HG03342 (cell line): ENCODE results near the gene RAPGEF4.

Experiments used
- ATAC-seq: cut with Tn5 transposase; IDR thresholded peaks from one replicate; pipeline ENCODE4 v1.9.1; 2021; ENCODE audit warnings: mild to moderate bottlenecking, moderate library complexity; ENCODE audit not compliant: unreplicated experiment

Gene RAPGEF4

DNA sequence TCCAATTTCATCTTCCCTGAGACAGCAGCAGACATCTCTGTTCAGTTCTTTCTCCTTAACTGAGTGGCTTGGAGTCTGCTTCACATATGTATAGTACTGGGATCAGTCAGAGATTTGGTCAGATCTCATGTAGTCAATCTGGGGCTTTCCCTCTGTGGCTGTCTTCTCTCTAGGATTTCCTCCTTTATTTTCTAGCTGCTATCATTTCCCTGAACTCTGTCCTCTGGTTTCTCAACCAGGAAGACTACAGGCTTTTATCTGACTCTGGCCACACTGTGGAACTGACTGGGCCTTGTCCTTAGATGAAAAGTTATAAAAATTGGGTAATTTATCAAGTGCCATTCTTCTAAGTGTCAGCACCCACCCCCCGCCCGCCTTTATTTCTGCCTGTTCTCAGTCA, 121.0 kb downstream of the RAPGEF4 start:
- no peak for ATAC-seq

DNA sequence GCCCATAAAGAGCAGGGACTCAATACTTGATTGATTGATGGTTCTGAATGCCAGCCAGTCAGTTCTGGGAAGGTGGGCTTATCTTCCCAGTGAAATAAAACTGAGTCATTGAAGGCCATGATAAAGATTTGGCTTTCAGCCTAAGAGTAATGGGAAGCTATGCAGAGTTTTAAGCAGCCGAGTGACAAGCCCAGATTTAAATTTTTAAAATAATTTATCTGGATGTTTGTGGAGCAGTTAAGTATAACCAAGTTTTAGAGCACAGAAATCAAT, 122.8 kb downstream of the RAPGEF4 start:
- no peak for ATAC-seq

DNA sequence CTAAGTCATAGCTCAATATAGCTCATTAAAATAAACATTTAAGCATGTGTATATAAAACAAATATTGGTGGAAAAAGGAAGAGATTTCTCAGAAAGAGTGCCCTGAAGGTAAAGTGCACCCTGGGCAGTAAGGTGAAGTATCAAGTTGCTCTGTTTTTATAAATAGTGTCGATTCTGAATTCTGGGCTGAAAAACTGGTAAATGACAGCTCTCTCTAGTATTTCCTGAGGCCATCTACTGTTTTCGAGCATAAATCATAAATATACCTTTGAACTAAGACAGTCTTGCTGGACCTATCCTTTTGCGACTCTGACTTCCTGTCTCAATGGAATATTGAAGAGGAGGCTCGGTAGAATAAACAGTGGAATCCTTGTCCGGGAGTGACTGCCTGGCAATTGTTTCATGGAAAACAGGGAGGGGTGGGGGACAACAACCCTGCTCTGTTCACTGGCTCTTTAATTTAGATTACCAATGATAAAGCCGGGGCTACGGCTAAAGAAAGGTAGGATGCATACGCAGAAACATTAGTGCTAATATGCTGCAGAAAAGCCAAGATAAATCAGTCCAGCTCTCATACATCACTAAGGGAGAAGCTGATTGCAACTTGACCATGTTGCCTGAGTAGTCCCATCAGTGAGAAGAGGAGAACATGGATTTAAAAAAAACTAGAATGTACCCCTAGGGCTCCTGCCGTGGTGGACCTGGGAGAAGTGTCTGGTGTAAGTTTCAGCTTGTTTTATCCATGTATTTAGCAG, 124.1 kb downstream of the RAPGEF4 start:
- ATAC-seq, result no peak

DNA sequence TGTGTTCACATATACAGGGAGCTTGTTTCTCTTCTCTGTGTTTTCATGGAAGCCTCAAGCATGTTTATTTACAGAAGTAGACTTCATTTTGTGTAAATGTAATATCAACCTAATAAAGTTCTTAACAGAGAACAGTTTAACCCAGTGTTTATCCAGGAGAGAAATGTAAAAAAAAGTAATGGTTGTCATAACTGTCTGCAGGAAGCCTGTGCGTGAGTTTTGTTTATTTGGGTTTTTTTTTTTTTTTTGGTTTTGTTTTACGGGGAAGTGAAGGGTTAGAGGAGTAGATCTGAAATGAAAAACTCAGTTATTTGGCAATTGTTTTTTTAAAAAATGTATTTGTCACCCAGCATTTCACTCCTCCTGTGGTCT, 124.7 kb downstream of the RAPGEF4 start:
- ATAC-seq, result no peak

DNA sequence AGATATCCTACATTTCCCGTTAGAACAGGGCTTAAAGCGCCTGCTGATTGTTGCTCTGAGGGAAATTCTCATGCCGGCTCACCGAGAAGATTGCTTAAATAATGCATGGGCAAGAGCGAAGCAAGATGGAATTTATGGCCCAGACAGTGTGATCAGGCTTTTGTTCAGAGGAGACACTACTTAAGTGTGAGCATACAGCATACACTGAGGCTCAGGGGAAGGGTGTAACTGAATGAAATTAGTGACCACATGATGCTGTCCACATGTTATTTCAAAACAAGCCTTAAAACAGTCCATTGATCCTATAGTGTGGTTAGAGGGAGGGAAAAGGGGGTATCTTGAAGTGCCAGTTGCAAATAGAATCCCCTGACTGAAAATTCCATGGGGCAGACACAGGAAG, 125.5 kb downstream of the RAPGEF4 start:
- no peak for ATAC-seq

DNA sequence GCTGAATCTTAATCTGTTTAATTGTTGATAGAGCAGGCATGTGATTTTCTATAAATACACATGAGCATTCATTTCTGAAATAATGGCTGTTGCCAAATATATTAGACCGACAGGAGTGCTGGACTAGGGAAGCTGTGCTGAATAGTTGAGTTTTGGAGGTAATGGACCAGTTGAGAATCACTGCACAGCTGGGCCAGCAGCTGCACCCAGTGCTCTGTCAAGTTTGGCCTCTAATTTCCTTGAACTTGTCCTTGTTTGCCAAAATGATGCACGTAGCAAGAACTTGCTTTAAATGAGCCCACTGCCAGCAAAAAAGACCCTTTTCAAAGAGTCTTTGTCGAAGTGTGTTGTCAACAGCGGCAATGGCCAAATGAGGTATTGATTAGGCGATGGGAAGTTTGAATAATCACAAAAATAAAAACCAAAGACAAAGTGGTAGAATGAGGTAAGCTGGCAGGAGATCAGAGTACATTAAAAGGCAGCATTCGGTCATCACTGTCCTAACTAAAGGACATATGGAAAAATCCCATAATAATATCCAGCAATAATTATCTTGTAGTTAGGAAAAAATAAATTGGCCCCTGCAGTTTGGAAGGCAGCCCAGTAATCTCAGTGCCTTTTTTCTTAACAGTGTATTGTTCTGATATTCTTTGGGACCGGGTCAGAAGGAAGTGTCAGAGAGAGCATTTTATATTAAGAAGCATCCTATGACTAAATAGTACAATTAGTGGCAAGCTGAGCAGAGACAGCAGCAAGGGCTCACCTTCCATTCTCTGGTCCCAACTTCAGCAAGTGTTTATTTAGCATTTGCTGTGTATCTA, 126.2 kb downstream of the RAPGEF4 start:
- ATAC-seq, result no peak

DNA sequence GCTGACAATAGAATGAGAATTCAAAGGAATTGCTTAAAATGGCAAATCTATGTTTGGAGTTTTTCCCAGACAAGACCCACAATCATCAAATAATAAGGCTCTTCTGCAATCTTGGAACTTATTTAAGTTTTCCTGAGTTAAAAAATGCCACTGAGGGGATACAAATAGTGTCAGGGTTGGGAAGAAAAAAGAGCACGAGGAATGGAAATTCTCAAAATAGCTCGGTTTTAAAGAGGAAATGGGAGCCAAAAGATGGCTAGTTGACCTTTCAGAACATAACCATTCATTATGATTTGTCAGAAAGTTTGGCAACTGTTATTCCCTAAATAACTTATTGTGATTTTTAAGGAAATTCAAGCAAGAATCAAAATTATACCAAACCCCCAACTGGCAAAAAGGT, 127.7 kb downstream of the RAPGEF4 start:
- no peak for ATAC-seq

DNA sequence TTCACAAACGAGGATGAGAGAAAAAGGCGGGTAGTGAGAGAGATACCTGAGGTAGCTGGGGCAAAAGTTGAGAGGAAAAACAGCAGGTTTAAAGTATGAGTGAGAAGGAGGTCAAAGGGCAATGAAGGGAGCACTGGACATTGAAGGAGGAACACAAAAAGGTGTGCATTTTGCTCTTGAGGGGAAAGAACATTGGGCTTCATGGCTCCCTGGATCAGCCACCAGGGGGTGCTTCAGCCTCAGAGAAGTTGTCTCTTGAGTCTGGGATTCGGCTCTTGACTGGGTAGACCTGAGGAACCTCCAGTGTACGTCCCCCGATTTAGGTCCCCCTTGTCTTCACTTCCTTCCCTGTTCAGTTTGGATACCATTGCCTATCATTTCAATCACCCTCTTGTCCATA, 128.5 kb downstream of the RAPGEF4 start:
- ATAC-seq, result peak; percentile 46

DNA sequence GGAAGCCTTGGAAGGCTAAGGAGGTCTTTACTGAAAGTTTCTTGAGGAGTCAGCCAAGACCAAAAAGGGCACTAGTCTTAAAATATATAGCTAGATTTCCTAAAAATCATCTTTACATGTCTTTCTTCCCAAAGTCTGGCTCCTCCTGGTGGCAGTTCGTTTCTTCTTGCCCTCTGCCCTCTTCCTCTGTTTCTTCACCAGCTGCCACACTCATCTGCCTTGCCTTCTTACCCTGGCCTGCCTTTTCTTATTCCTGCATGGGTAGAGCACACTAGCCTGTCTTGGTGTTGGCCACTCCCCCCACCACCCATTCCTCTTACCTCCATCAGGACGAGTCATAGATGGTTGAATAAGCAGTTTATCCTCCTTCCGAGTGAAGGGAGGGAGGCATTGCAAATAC, 129.8 kb downstream of the RAPGEF4 start:
- no peak for ATAC-seq

DNA sequence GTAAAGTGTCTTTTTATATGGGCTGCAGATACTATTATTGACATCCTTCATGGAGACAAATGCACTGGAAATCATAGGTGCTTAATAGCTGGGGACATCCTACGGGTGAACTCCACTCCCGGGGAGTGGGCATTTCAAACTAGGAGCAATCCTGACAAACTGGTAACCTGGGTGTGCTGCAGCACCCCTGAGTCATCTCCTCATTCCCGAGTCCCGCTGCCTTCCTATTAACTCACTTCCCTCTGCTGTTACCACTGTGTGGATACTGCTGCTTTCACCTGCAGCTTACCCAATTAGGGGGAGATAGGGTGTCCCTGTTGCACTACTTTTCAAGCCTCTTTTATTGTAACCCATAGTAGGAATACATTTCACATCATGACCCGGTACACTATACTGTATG, 134.2 kb downstream of the RAPGEF4 start:
- no peak for ATAC-seq

DNA sequence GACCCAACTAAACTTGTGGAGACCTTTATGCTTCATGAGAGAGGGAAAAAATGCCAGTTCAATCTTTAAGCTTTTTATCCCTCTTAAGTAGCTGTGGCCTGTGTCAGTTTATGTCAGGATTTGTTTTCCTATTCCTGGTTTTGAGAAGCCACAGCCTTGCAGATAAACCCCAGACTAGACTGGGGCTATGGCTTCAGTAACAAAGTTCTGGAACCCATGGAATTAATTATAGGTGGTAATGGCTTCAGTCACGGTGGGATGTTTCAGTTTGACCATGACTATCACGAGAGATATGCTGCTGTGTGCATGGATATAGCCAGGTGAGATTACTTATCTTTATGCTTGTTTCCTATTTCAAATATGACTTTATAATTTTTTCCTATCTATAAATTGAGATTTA, 134.8 kb downstream of the RAPGEF4 start:
- ATAC-seq, result no peak

DNA sequence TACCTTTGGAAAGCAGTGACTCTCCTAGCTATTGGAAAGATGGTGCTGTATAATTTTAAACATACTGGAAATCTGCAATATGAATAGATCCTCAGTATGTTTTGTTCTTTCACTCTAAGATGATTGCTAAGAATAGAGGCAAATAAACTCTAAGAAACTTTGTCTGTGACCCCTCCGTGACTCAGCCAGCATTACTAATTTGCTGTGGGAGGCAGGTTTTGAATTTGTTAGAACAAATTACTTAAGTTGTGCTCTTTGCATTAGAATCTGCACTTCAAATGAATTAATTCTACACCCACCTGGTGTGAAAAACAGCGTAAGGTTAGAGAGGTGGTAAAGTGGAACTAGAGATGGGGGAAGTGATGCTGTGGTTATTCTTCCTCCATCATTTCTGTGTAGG, 142.2 kb downstream of the RAPGEF4 start:
- no peak for ATAC-seq

DNA sequence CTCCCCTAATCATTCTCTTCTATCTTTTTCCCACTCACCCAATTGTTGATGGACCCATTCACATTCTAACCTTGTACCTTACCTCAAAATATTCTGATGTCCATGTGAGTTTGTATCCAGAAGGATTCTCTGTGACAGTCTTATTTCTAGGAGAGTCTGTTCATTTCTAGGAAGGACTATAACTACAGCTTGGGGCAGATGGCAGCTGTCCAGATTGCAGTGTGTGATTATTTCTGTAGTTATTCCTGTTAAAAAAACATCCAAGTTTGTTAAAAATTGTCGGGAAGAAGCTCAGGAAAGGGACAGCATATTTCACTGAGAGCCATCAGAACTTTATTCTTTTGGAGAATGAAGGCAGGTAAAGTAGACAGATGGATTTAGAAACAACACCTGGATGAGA, 142.6 kb downstream of the RAPGEF4 start:
- ATAC-seq, result no peak

DNA sequence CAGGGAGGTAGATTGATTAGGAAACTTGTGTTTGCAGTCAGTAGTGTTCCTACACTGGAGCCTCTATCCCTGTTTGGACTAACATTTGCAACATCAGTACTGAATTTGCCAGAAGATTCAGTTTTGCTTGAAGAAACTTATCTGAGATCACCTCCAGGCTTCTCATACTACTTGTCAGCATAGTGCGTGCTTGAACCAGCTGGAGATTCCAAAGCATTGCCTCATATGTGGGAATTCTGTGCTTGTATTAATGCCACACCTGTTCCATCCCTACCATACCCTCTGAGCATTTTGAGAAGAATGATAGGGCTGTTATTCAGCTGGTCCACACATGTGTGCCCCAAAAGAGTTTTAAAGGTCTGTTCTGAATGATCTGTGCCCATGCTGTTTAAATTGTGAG, 148.7 kb downstream of the RAPGEF4 start:
- no peak for ATAC-seq

DNA sequence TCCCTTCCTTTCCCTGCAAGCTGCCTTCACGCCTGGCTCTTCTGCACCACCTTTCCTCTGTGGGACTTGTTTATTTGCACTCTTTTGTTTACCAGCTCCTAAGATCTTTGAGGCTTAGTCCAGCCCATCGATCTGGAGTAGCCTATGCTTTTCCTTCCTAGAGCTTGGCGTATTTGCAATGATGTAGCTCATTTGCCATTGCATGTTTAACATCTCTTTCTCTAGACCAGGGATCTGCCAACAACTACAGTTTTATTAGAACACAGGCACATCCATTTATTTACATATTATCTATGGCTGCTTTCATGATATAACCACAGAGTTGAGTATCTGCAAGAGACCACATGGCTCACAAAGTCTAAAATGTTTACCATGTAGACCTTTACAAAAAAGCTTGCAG, 150.4 kb downstream of the RAPGEF4 start:
- no peak for ATAC-seq

DNA sequence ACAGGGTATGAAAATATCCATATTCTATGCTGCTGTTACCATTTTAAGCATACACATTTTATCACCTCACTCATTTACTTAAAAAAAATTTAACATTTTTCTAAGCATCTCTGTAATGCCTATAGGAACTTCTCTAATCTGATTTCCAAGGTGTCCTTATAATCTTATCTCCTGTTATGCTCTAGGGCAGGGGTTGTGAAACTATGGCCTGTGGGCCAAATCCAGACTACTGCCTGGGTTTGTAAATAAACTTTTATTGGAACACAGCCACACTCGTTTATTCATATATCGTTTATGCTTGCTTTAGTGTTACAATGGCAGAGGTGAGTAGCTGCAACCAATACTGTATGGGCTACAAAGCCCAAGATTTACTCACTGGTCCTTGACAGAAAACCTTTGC, 151.6 kb downstream of the RAPGEF4 start:
- no peak for ATAC-seq

DNA sequence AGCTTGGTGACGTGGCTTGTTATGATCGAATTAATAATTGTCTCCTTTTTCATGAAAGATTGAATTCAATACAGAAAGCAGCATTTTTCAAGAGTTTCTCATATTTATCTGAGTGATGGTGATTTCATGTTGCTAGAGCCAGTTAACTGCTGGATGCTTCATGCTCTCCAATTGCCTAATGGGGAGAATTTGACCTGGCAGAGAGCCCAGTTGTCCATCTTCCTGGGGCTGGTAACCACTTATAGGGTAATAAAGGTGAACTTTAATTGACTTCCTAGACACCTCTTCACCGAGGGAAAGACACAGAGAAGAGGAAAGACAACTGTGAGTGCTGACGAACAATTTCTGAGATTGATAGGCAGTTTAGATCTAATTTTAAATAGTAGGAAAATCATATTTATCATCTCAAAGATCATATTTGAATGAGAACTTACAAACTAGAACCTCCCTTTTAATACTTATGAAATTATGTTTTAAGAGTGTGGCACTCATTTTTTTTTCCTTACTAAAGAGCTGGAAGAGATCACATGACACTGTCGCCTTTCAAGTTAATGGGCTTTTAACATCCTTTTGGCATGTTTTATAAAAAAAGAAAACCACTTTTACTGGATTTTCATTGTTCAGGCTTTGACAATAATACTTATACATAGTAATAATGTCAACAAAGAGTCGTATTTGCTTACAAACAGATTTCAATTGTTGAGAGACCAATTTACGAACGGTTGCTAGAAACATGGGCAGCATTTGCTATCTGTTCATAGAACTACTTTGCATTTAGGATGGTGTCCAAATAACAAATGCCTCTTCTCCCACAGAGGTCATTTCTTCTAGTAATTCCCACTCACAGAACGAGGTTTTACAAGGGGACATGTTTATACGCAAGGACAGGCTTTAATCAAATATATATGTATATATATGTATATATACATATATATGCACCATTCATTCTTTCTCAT, 153.3 kb downstream of the RAPGEF4 start:
- no peak for ATAC-seq

DNA sequence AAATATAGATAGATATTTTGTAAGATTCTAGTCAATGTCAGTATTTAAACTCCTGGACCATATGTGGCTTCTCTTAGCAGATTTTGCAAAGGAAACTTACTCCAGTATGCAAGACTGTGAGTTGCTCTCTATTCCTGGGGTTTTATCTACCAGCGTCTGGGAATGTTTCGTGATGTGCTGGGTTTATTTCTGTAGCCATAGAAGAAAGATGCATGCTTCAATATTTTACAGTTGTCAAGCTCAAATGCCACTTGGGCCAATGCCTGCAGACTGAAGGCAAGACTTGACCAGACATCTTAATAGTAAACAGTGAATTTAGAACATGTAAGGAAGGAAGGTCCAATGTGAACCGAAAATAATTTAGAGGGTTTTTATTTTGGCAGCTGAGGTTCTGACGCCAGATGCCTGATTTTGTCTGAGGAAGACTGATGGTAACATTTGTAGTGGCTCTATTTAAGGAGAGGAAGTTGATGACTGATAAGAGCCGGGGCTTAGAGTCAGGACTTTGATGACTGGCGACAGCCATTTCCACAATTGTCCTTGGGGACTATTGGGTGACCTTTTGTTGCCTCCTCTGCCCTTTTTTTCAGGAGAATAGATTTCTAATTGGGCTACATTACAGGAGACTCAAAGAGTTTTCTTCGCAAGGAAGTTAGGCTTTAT, 154.3 kb downstream of the RAPGEF4 start:
- no peak for ATAC-seq

DNA sequence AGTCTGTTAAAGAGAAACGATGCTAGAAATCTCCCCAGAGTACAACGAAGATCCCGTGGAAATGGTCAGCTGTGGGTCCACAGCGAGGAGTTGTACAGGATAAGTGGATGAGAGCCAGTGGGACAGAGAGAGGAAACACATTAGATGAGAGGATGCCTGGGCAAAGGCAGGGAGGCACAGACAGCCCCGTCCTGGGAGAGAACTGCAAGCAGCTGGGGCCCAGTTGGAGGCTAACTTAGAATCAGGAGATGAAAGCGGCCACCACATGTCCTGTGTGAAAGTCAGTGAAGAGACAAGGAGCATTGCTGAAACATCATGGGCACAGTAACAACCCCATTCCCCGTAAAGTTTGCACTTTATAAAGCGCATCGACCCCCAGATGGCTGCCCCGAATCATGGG, 157.5 kb downstream of the RAPGEF4 start:
- ATAC-seq, result no peak

DNA sequence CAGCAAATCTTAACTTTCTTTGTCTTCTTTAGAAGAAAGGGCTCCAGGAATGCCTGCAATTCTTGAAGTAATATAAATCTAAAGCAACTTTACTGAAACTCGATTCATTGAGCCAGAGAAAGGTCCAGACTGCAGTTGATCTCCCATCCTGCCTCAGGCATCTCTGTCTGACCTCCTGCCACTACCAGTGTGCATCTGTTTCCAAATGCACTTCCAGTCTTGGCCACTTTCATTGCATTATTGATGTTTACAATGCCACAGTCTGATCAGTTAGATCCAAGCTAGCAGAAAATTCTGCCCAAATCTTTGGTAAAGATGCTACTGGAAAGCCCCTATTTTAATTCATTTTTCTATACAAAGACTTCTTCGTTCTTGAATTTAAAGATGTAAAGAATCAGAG, 158.0 kb downstream of the RAPGEF4 start:
- no peak for ATAC-seq
